Duodenal mucosa (tissue), 2 donors: ENCODE measurements around the gene POLA2.

Experiments used
- H3K27ac ChIP-seq: one replicate; pipeline ENCODE4 v1.7.0; 2013; ENCODE audit warnings: low read depth, low read length
- H3K27me3 ChIP-seq, 2 donors: one replicate each; pipeline ENCODE4 v1.7.0; 2013; ENCODE audit warnings: low read length in 2 of 2, control low read depth in 1 of 2; ENCODE audit not compliant: insufficient read depth in 2 of 2, control insufficient read depth in 1 of 2
- H3K36me3 ChIP-seq, 2 donors: one replicate each; pipeline ENCODE4 v1.7.0; 2013; ENCODE audit warnings: low read length in 2 of 2, control low read depth in 1 of 2; ENCODE audit not compliant: insufficient read depth in 2 of 2, control insufficient read depth in 1 of 2
- H3K4me1 ChIP-seq, 2 donors: one replicate each; pipeline ENCODE4 v1.7.0; 2013; ENCODE audit warnings: low read length in 2 of 2, control low read depth in 1 of 2; ENCODE audit not compliant: insufficient read depth in 2 of 2, control insufficient read depth in 1 of 2
- H3K4me3 ChIP-seq, 2 donors: one replicate each; pipeline ENCODE4 v1.7.0; 2013; ENCODE audit warnings: low read length in 2 of 2, low read depth in 1 of 2
- H3K9ac ChIP-seq, 2 donors: one replicate each; pipeline ENCODE4 v1.7.0; 2013; ENCODE audit warnings: low read length in 2 of 2, low read depth in 1 of 2
- H3K9me3 ChIP-seq, 2 donors: one replicate each; pipeline ENCODE4 v1.7.0; 2013; ENCODE audit warnings: low read length in 2 of 2, control low read depth in 1 of 2; ENCODE audit not compliant: control insufficient read depth in 1 of 2

Gene POLA2

GRCh38 chr11:65279279-65279678, 17.5 kb downstream of the POLA2 start:
- Histone ChIP-seq H3K9ac (no peak overlapping the region), H3K4me3 (no peak overlapping the region), H3K36me3 (peaks cover 15 to 40% of the 10 kb centered on the region in 2 donors), H3K9me3 (no peaks in the 10 kb centered on the region), H3K27me3 (no peaks in the 10 kb centered on the region), H3K4me1 (peaks cover 10 to 39% of the 10 kb centered on the region in 2 donors), H3K27ac (no peak overlapping the region)

- no peak overlapping the region for H3K4me3 ChIP-seq
- H3K36me3 ChIP-seq, result peaks cover 15 to 44% of the 10 kb centered on the region in 2 donors
- H3K9ac ChIP-seq, result peak overlapping the region in 1 of 2 donors; percentile 19
- no peak overlapping the region for H3K27ac ChIP-seq
- no peaks in the 10 kb centered on the region for H3K9me3 ChIP-seq
- H3K27me3 ChIP-seq, result no peaks in the 10 kb centered on the region
- H3K4me1 ChIP-seq, result peaks cover 7 to 37% of the 10 kb centered on the region in 2 donors
These were observed 18.1 kb downstream of the POLA2 start for GRCh38 chr11:65279741-65280440.

GRCh38 chr11:65280646-65281045, 18.9 kb downstream of the POLA2 start:
- Histone ChIP-seq H3K9ac (no peak overlapping the region), H3K27me3 (no peaks in the 10 kb centered on the region), H3K36me3 (peaks cover 15 to 44% of the 10 kb centered on the region in 2 donors), H3K9me3 (no peaks in the 10 kb centered on the region), H3K4me1 (peaks cover under 1 to 29% of the 10 kb centered on the region in 2 donors), H3K27ac (no peak overlapping the region), H3K4me3 (no peak overlapping the region)

- Histone ChIP-seq H3K27ac (no peak overlapping the region), H3K9me3 (no peaks in the 10 kb centered on the region), H3K27me3 (no peaks in the 10 kb centered on the region), H3K4me1 (peaks cover 6 to 15% of the 10 kb centered on the region in 2 donors), H3K9ac (no peak overlapping the region), H3K4me3 (no peak overlapping the region), H3K36me3 (peaks cover 11 to 45% of the 10 kb centered on the region in 2 donors)
These were observed 24.9 kb downstream of the POLA2 start for GRCh38 chr11:65286686-65287085.

GRCh38 chr11:65287601-65288000, 25.8 kb downstream of the POLA2 start:
- Histone ChIP-seq H3K36me3 (peaks cover 3 to 41% of the 10 kb centered on the region in 2 donors), H3K4me3 (no peak overlapping the region)

GRCh38 chr11:65288706-65289536, 27.2 kb downstream of the POLA2 start:
- Histone ChIP-seq H3K36me3 (peaks cover 6 to 42% of the 10 kb centered on the region in 2 donors), H3K27me3 (no peaks in the 10 kb centered on the region), H3K27ac (no peak overlapping the region), H3K9me3 (no peaks in the 10 kb centered on the region), H3K4me1 (peaks cover 9 to 24% of the 10 kb centered on the region in 2 donors), H3K4me3 (no peak overlapping the region), H3K9ac (no peak overlapping the region)

More at GRCh38 chr11:65287601-65288000, 25.8 kb downstream of the POLA2 start:
- Histone ChIP-seq H3K27ac (no peak overlapping the region), H3K9me3 (no peaks in the 10 kb centered on the region), H3K9ac (no peak overlapping the region), H3K4me1 (peaks cover 9 to 18% of the 10 kb centered on the region in 2 donors), H3K27me3 (no peaks in the 10 kb centered on the region)

- Histone ChIP-seq H3K36me3 (peaks cover 11 to 55% of the 10 kb centered on the region in 2 donors), H3K9ac (peak overlapping the region in 1 of 2 donors; percentile 20), H3K4me3 (peak overlapping the region in 1 of 2 donors; percentile 2), H3K27me3 (no peaks in the 10 kb centered on the region), H3K4me1 (peaks cover 9 to 24% of the 10 kb centered on the region in 2 donors), H3K9me3 (no peaks in the 10 kb centered on the region), H3K27ac (peak overlapping the region; percentile 45)
These were observed 28.8 kb downstream of the POLA2 start for GRCh38 chr11:65290448-65291165.

- peak overlapping the region; percentile 45 for H3K27ac ChIP-seq
- peaks cover 9 to 24% of the 10 kb centered on the region in 2 donors for H3K4me1 ChIP-seq
- peak overlapping the region in 1 of 2 donors; percentile 20 for H3K9ac ChIP-seq
These were observed 29.9 kb downstream of the POLA2 start for GRCh38 chr11:65291613-65292012.

GRCh38 chr11:65292890-65293289, 31.1 kb downstream of the POLA2 start:
- Histone ChIP-seq H3K9me3 (no peaks in the 10 kb centered on the region), H3K27me3 (no peaks in the 10 kb centered on the region), H3K4me1 (peaks cover 9 to 24% of the 10 kb centered on the region in 2 donors), H3K9ac (no peak overlapping the region), H3K36me3 (peaks cover 11 to 53% of the 10 kb centered on the region in 2 donors), H3K27ac (peak overlapping the region; percentile 18), H3K4me3 (no peak overlapping the region)

More at GRCh38 chr11:65291613-65292012, 29.9 kb downstream of the POLA2 start:
- Histone ChIP-seq H3K27me3 (no peaks in the 10 kb centered on the region), H3K9me3 (no peaks in the 10 kb centered on the region), H3K4me3 (peak overlapping the region in 1 of 2 donors; percentile 2), H3K36me3 (peaks cover 11 to 61% of the 10 kb centered on the region in 2 donors)
